GM12878 (cell line): ENCODE measurements around the gene UROC1. TPM values are rescaled to one million over a fixed set of nuclear protein-coding genes. Genes with fewer than 3 reads are reported as not detected.

ENCODE experiments used
- ATAC-seq: fragments of 200-7000 bp; cut with Tn5 transposase; 3 replicates; pipeline ENCODE4 v1.9.1; 2020; ENCODE audit warnings: mild to moderate bottlenecking, moderate library complexity
- BruUV-seq: library from RNA; stranded (reverse); fragments of 400-500 nt; replicated peaks from 2 replicates; lab custom pipeline; 2021; lab: Mats Ljungman, UMichigan
- CTCF ChIA-PET: fragments of 300-600 bp; sonication (Branson Sonifier 250); formaldehyde crosslinking; extraction: SDS; loops from one replicate; lab custom pipeline; 2021; ENCODE audit warnings: inconsistent platforms; lab: Yijun Ruan, JAX
- POLR2A ChIA-PET: fragments of 350-600 bp; formaldehyde crosslinking; extraction: SDS; loops from one replicate; lab custom pipeline; 2021; ENCODE audit warnings: inconsistent platforms; lab: Charles Lee
- RAD21 ChIA-PET: fragments of 300-600 bp; sonication (Branson Sonifier 250); formaldehyde crosslinking; loops from one replicate; lab custom pipeline; 2023; ENCODE audit warnings: antibody characterized with exemption; ENCODE audit not compliant: unreplicated experiment; lab: Charles Lee
- SMC1A ChIA-PET: fragments of 300-600 bp; sonication (Branson Sonifier 250); formaldehyde crosslinking; loops from one replicate; lab custom pipeline; 2023; ENCODE audit not compliant: unreplicated experiment, uncharacterized antibody; lab: Charles Lee
- DNase-seq: peaks from one replicate; pipeline ENCODE4 v3.0.0-alpha.2; 2011; ENCODE audit warnings: low read depth, low spot score
- FAIRE-seq: peaks from 3 replicates; lab custom pipeline; 2011; peaks lifted over from hg19 to GRCh38; lab: Jason Lieb, UNC
- H2AFZ ChIP-seq: 2 replicates; pipeline ENCODE4 v1.6.0; 2011; ENCODE audit warnings: low read depth, low read length, control low read depth; ENCODE audit not compliant: control insufficient read depth
- H3K27ac ChIP-seq: 2 replicates; pipeline ENCODE4 v1.5.1; 2011; ENCODE audit warnings: control low read depth; ENCODE audit not compliant: control insufficient read depth, insufficient read depth
- H3K27me3 ChIP-seq, 2 experiments: replicated peaks in 1 of 2; 2 replicates each; pipeline versions ENCODE4 v1.6.0 to v1.6.1; 2011; ENCODE audit warnings: low read length in 1 of 2; ENCODE audit not compliant: control insufficient read depth in 2 of 2, insufficient read depth in 2 of 2
- H3K36me3 ChIP-seq, 2 experiments: 2 replicates each; pipeline ENCODE4 v1.5.1; 2011; ENCODE audit warnings: low read length in 1 of 2; ENCODE audit not compliant: control insufficient read depth in 2 of 2, insufficient read depth in 2 of 2
- H3K4me1 ChIP-seq: 2 replicates; pipeline ENCODE4 v1.6.1; 2011; ENCODE audit warnings: mild to moderate bottlenecking, low read length, moderate library complexity, mixed read lengths; ENCODE audit not compliant: control insufficient read depth, insufficient read depth
- H3K4me2 ChIP-seq: 2 replicates; pipeline ENCODE4 v1.6.0; 2011; ENCODE audit warnings: control low read depth; ENCODE audit not compliant: control insufficient read depth, insufficient read depth
- H3K4me3 ChIP-seq: fragments of 200-600 bp; sonication (generic); 2 replicates; pipeline ENCODE4 v1.5.1; 2016
- H3K79me2 ChIP-seq: 2 replicates; pipeline ENCODE4 v1.6.0; 2011; ENCODE audit warnings: low read length; ENCODE audit not compliant: control insufficient read depth, insufficient read depth
- H3K9ac ChIP-seq: 2 replicates; pipeline ENCODE4 v1.8.0; 2011; ENCODE audit warnings: low read length, control low read depth, mixed read lengths; ENCODE audit not compliant: control insufficient read depth, insufficient read depth
- H3K9me3 ChIP-seq: replicated peaks from 3 replicates; pipeline ENCODE4 v1.5.1; 2011; ENCODE audit warnings: mild to moderate bottlenecking, low read length; ENCODE audit not compliant: control insufficient read depth, insufficient read depth
- H4K20me1 ChIP-seq: 2 replicates; pipeline ENCODE4 v1.6.0; 2011; ENCODE audit not compliant: control insufficient read depth, insufficient read depth
- CBX5 ChIP-seq: sonication (generic); IDR thresholded peaks from 2 replicates; pipeline ENCODE4 v1.6.1; 2016; ENCODE audit warnings: low read depth, moderate library complexity, mild to moderate bottlenecking, inconsistent platforms
- DPF2 ChIP-seq: fragments of 450-650 bp; IDR thresholded peaks from 2 replicates; pipeline ENCODE4 v1.6.1; 2017; ENCODE audit warnings: mild to moderate bottlenecking
- EP300 ChIP-seq, 2 experiments: fragments of 150-350 bp in 1 of 2; IDR thresholded peaks; 2 replicates each; pipeline ENCODE4 v1.6.1; 2011 to 2012; ENCODE audit warnings: low read depth in 2 of 2, low read length in 2 of 2, borderline replicate concordance in 1 of 2, improper control_type of control experiment in 1 of 2, inconsistent platforms in 1 of 2; ENCODE audit not compliant: control insufficient read depth in 1 of 2
- HDAC2 ChIP-seq: fragments of 200-600 bp; sonication (generic); IDR thresholded peaks from 2 replicates; pipeline ENCODE4 v1.6.1; 2017
- MXI1 ChIP-seq: fragments of 150-350 bp; IDR thresholded peaks from 2 replicates; pipeline ENCODE4 v1.6.1; 2011; ENCODE audit warnings: low read depth, mild to moderate bottlenecking, inconsistent platforms, low read length, improper control_type of control experiment
- NR2C2 ChIP-seq: IDR thresholded peaks from 2 replicates; pipeline ENCODE4 v1.6.1; 2011; ENCODE audit warnings: borderline replicate concordance, low read depth; ENCODE audit not compliant: control insufficient read depth, insufficient read length
- RELA ChIP-seq: fragments of 450-650 bp; IDR thresholded peaks from 2 replicates; pipeline ENCODE4 v1.8.0; 2014; ENCODE audit warnings: borderline replicate concordance; ENCODE audit not compliant: partially characterized antibody
- YY1 ChIP-seq: IDR thresholded peaks from 2 replicates; pipeline ENCODE4 v1.6.1; 2011; ENCODE audit warnings: low read depth, mild to moderate bottlenecking, low read length
- ZBTB11 ChIP-seq: fragments of 450-650 bp; formaldehyde crosslinking; IDR thresholded peaks from 2 replicates; pipeline ENCODE4 v1.5.0; 2022; ENCODE audit warnings: mild to moderate bottlenecking, missing genetic modification characterization
- WGBS: methylation state at CpG from one replicate; pipeline ENCODE4 v1.1.6; 2016; ENCODE audit warnings: low lambda C conversion rate; ENCODE audit not compliant: insufficient replicate concordance, insufficient coverage; ENCODE audit errors: missing lambda C conversion rate; 5-methylcytosine and 5-hydroxymethylcytosine counted together
- in situ Hi-C: fragments of 300-500 bp; cut with MboI; formaldehyde crosslinking; loops from 9 replicates; pipeline ENCODE4 v1.14.3; 2018; ENCODE audit warnings: mixed read lengths
- intact Hi-C: fragments of 100-400 bp; cut with micrococcal nuclease; formaldehyde crosslinking; loops from one replicate; pipeline ENCODE4 v1.14.2; 2022; ENCODE audit not compliant: unreplicated experiment
- polyA plus RNA-seq, 11 experiments: library from polyadenylated mRNA; depleted of rRNA in 4 of 11; unstranded in 6 of 11; stranded (reverse) in 5 of 11; fragments of >200 nt; fragmentation: Nextera tagmentation in 4 of 11; fragmentation: Illumina TruSeq in 1 of 11; extraction: Ambion mirVana in 4 of 11; extraction: Trizol in 1 of 11; gene quantifications; 1 replicate in 1 of 11; 2 replicates in 10 of 11; pipeline versions ENCODE4 v1.2.1 to v1.2.3, GENCODE V29; 2011 to 2016; ENCODE audit warnings: inconsistent platforms in 2 of 11, missing spikeins in 2 of 11, low read depth in 1 of 11
- total RNA-seq, 4 experiments: library from RNA; depleted of rRNA in 3 of 4; stranded (reverse); fragments of >200 nt in 3 of 4; fragmentation: Illumina TruSeq in 1 of 4; extraction: Trizol in 1 of 4; gene quantifications; 2 replicates each; pipeline versions ENCODE4 v1.2.1 to v1.2.3, GENCODE V29; 2013 to 2021
- TF ChIP-seq, protein P1 (sequence below): IDR thresholded peaks from 2 replicates; pipeline ENCODE4 v1.6.1; 2011; ENCODE audit warnings: low read depth, mild to moderate bottlenecking, low read length, moderate library complexity, borderline replicate concordance; ENCODE audit errors: extremely low read depth

UROC1 gene
- total and polyA plus RNA-seq, 10 of the 15 experiments (the other 5 are each of a cell fraction or from before 2014, with no cell fraction given), result 0.04 TPM; not detected in 9

DNA sequence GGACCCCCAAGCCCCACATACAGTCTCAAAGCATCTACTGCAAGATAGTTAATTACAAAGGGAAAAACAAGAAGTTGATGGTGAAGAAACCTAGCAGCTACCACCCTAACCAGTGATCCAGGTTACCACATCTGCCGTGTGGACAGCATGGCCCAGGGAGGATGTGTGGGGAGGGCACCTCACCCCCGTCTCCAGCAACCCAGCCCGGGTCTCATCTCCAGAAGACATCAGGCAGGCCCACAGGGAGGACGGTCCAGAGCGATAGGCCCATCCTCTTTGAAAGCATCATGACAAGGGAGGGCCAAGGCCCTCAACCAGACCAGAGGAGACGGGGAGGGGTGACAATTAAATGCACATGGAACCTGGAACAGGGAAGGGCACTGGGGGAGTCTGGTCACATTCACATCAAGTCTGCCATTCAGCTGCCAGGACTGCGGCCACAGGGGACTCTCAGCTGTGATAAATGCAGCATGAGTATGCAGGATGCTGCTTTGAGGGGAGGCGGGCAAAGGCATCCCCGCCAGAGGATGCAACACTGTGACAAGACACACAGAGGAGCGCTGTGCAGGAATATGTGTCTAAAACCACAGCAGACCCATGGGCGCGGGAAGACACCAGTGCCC, 60.7 kb downstream of the UROC1 start:
- CTCF ChIA-PET, result no interaction called here
- no peak overlapping the region for H2AFZ ChIP-seq
- no peak overlapping the region for H3K4me3 ChIP-seq
- DNase-seq (no peak), FAIRE-seq (no peak), ATAC-seq (no peak)
- intact Hi-C loops, result no loop called here
- H3K9me3 ChIP-seq, result no peaks in the 10 kb centered on the region
- POLR2A ChIA-PET, result no interaction called here
- no peak for TF ChIP-seq HDAC2
- TF ChIP-seq CBX5, result no peak
- TF ChIP-seq DPF2, result no peak
- no peak for TF ChIP-seq EP300 (IDR thresholded peaks at IDR 0.05; ENCODE audit: borderline replicate concordance in 1 of 2, control insufficient read depth in 1 of 2, low read depth in 2 of 2, low read length in 2 of 2)
- TF ChIP-seq, protein P1, sequence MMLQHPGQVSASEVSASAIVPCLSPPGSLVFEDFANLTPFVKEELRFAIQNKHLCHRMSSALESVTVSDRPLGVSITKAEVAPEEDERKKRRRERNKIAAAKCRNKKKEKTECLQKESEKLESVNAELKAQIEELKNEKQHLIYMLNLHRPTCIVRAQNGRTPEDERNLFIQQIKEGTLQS, result no peak
- TF ChIP-seq NR2C2, result no peak
- TF ChIP-seq ZBTB11 (CRISPR knock-in tag), result no peak
- no peak for TF ChIP-seq YY1
- TF ChIP-seq RELA, result no peak
- no peak for TF ChIP-seq MXI1
- no TSS peak for BruUV-seq
- H3K27me3 ChIP-seq, result no peaks in the 10 kb centered on the region
- RAD21 ChIA-PET, result no interaction called here
- in situ Hi-C loops, result no loop called here
- no peak overlapping the region for H3K27ac ChIP-seq
- no peaks in the 10 kb centered on the region for H4K20me1 ChIP-seq
- SMC1A ChIA-PET, result interaction anchor here (1.1 kb wide), 1 partner anchor 15 kb away, joined by 3 read pairs; no protein-coding TSS in a partner anchor
- H3K4me2 ChIP-seq, result no peak overlapping the region
- no peaks in the 10 kb centered on the region for H3K4me1 ChIP-seq
- H3K36me3 ChIP-seq, result peaks cover 12 to 51% of the 10 kb centered on the region in 2 experiments
- 92% methylated on average over 12 of the region's 12 CpGs for WGBS
- no peaks in the 10 kb centered on the region for H3K79me2 ChIP-seq
- no peak overlapping the region for H3K9ac ChIP-seq
